GM12878 (cell line): ENCODE measurements around the gene TTLL11. TPM values are rescaled to one million over a fixed set of nuclear protein-coding genes. Genes with fewer than 3 reads are reported as not detected.

Experiments used
- ATAC-seq: fragments of 200-7000 bp; cut with Tn5 transposase; 3 replicates; pipeline ENCODE4 v1.9.1; 2020; ENCODE audit warnings: mild to moderate bottlenecking, moderate library complexity
- BruUV-seq: library from RNA; stranded (reverse); fragments of 400-500 nt; replicated peaks from 2 replicates; lab custom pipeline; 2021; lab: Mats Ljungman, UMichigan
- CTCF ChIA-PET: fragments of 300-600 bp; sonication (Branson Sonifier 250); formaldehyde crosslinking; extraction: SDS; loops from one replicate; lab custom pipeline; 2021; ENCODE audit warnings: inconsistent platforms; lab: Yijun Ruan, JAX
- POLR2A ChIA-PET: fragments of 350-600 bp; formaldehyde crosslinking; extraction: SDS; loops from one replicate; lab custom pipeline; 2021; ENCODE audit warnings: inconsistent platforms; lab: Charles Lee
- RAD21 ChIA-PET: fragments of 300-600 bp; sonication (Branson Sonifier 250); formaldehyde crosslinking; loops from one replicate; lab custom pipeline; 2023; ENCODE audit warnings: antibody characterized with exemption; ENCODE audit not compliant: unreplicated experiment; lab: Charles Lee
- SMC1A ChIA-PET: fragments of 300-600 bp; sonication (Branson Sonifier 250); formaldehyde crosslinking; loops from one replicate; lab custom pipeline; 2023; ENCODE audit not compliant: unreplicated experiment, uncharacterized antibody; lab: Charles Lee
- DNase-seq: peaks from one replicate; pipeline ENCODE4 v3.0.0-alpha.2; 2011; ENCODE audit warnings: low read depth, low spot score
- FAIRE-seq: peaks from 3 replicates; lab custom pipeline; 2011; peaks lifted over from hg19 to GRCh38; lab: Jason Lieb, UNC
- H2AFZ ChIP-seq: 2 replicates; pipeline ENCODE4 v1.6.0; 2011; ENCODE audit warnings: low read depth, low read length, control low read depth; ENCODE audit not compliant: control insufficient read depth
- H3K27ac ChIP-seq: 2 replicates; pipeline ENCODE4 v1.5.1; 2011; ENCODE audit warnings: control low read depth; ENCODE audit not compliant: control insufficient read depth, insufficient read depth
- H3K27me3 ChIP-seq, 2 experiments: replicated peaks in 1 of 2; 2 replicates each; pipeline versions ENCODE4 v1.6.0 to v1.6.1; 2011; ENCODE audit warnings: low read length in 1 of 2; ENCODE audit not compliant: control insufficient read depth in 2 of 2, insufficient read depth in 2 of 2
- H3K36me3 ChIP-seq, 2 experiments: 2 replicates each; pipeline ENCODE4 v1.5.1; 2011; ENCODE audit warnings: low read length in 1 of 2; ENCODE audit not compliant: control insufficient read depth in 2 of 2, insufficient read depth in 2 of 2
- H3K4me1 ChIP-seq: 2 replicates; pipeline ENCODE4 v1.6.1; 2011; ENCODE audit warnings: mild to moderate bottlenecking, low read length, moderate library complexity, mixed read lengths; ENCODE audit not compliant: control insufficient read depth, insufficient read depth
- H3K4me2 ChIP-seq: 2 replicates; pipeline ENCODE4 v1.6.0; 2011; ENCODE audit warnings: control low read depth; ENCODE audit not compliant: control insufficient read depth, insufficient read depth
- H3K4me3 ChIP-seq: fragments of 200-600 bp; sonication (generic); 2 replicates; pipeline ENCODE4 v1.5.1; 2016
- H3K79me2 ChIP-seq: 2 replicates; pipeline ENCODE4 v1.6.0; 2011; ENCODE audit warnings: low read length; ENCODE audit not compliant: control insufficient read depth, insufficient read depth
- H3K9ac ChIP-seq: 2 replicates; pipeline ENCODE4 v1.8.0; 2011; ENCODE audit warnings: low read length, control low read depth, mixed read lengths; ENCODE audit not compliant: control insufficient read depth, insufficient read depth
- H3K9me3 ChIP-seq: replicated peaks from 3 replicates; pipeline ENCODE4 v1.5.1; 2011; ENCODE audit warnings: mild to moderate bottlenecking, low read length; ENCODE audit not compliant: control insufficient read depth, insufficient read depth
- H4K20me1 ChIP-seq: 2 replicates; pipeline ENCODE4 v1.6.0; 2011; ENCODE audit not compliant: control insufficient read depth, insufficient read depth
- BHLHE40 ChIP-seq, 2 experiments: fragments of 450-650 bp in 1 of 2; IDR thresholded peaks; 2 replicates each; pipeline ENCODE4 v1.6.1; 2011 to 2017; ENCODE audit warnings: low read depth in 2 of 2, borderline replicate concordance in 1 of 2, improper control_type of control experiment in 1 of 2, low read length in 1 of 2, mild to moderate bottlenecking in 1 of 2
- CBFB ChIP-seq: IDR thresholded peaks from 2 replicates; pipeline ENCODE4 v1.6.1; 2016; ENCODE audit warnings: antibody characterized with exemption, low read depth
- CBX3 ChIP-seq: fragments of 200-600 bp; sonication (generic); IDR thresholded peaks from 2 replicates; pipeline ENCODE4 v1.6.1; 2016; ENCODE audit warnings: low read depth, borderline replicate concordance
- CHD1 ChIP-seq: IDR thresholded peaks from 2 replicates; pipeline ENCODE4 v1.6.1; 2012; ENCODE audit warnings: low read depth, low read length, improper control_type of control experiment
- CREB1 ChIP-seq: IDR thresholded peaks from 2 replicates; pipeline ENCODE4 v1.6.1; 2012; ENCODE audit warnings: low read depth, mild to moderate bottlenecking, inconsistent platforms
- HCFC1 ChIP-seq: fragments of 150-350 bp; IDR thresholded peaks from 2 replicates; pipeline ENCODE4 v1.6.1; 2014; ENCODE audit warnings: low read length
- IKZF2 ChIP-seq, 2 experiments: fragments of 450-650 bp; IDR thresholded peaks; 2 replicates each; pipeline ENCODE4 v1.6.1; 2017; ENCODE audit warnings: mild to moderate bottlenecking in 2 of 2, moderate library complexity in 2 of 2
- NFYA ChIP-seq: IDR thresholded peaks from 2 replicates; pipeline ENCODE4 v1.6.1; 2011; ENCODE audit warnings: low read depth, mild to moderate bottlenecking, low read length, improper control_type of control experiment, borderline replicate concordance
- NR2F1 ChIP-seq: fragments of 450-650 bp; conservative IDR thresholded peaks from 2 replicates; pipeline ENCODE4 v1.6.1; 2017; ENCODE audit warnings: mild to moderate bottlenecking
- RBBP5 ChIP-seq: fragments of 200-600 bp; sonication (generic); conservative IDR thresholded peaks from 2 replicates; pipeline ENCODE4 v1.6.1; 2016
- REST ChIP-seq: IDR thresholded peaks from 2 replicates; pipeline ENCODE4 v1.6.1; 2012; ENCODE audit warnings: mild to moderate bottlenecking, low read depth, low read length
- SMAD1 ChIP-seq: fragments of 450-650 bp; IDR thresholded peaks from 2 replicates; pipeline ENCODE4 v1.6.1; 2018; ENCODE audit warnings: mild to moderate bottlenecking, low read depth; ENCODE audit not compliant: partially characterized antibody
- TCF7 ChIP-seq: IDR thresholded peaks from 2 replicates; pipeline ENCODE4 v1.6.1; 2014; ENCODE audit warnings: antibody characterized with exemption, borderline replicate concordance
- YBX1 ChIP-seq: fragments of 450-650 bp; IDR thresholded peaks from 2 replicates; pipeline ENCODE4 v1.6.1; 2016; ENCODE audit warnings: antibody characterized with exemption
- ZBED1 ChIP-seq: IDR thresholded peaks from 2 replicates; pipeline ENCODE4 v1.6.1; 2016; ENCODE audit warnings: borderline replicate concordance
- ZBTB33 ChIP-seq: fragments of 450-650 bp; IDR thresholded peaks from 2 replicates; pipeline ENCODE4 v1.6.1; 2017; ENCODE audit warnings: mild to moderate bottlenecking
- ZNF274 ChIP-seq: IDR thresholded peaks from one replicate; pipeline ENCODE4 v1.8.0; 2011; ENCODE audit not compliant: insufficient read length, insufficient read depth
- ZSCAN29 ChIP-seq: fragments of 450-650 bp; IDR thresholded peaks from 2 replicates; pipeline ENCODE4 v1.6.1; 2017; ENCODE audit warnings: mild to moderate bottlenecking, moderate library complexity
- ZZZ3 ChIP-seq: IDR thresholded peaks from 2 replicates; pipeline ENCODE4 v1.6.1; 2011; ENCODE audit warnings: low read depth; ENCODE audit not compliant: control insufficient read depth, insufficient read length
- WGBS: methylation state at CpG from one replicate; pipeline ENCODE4 v1.1.6; 2016; ENCODE audit warnings: low lambda C conversion rate; ENCODE audit not compliant: insufficient replicate concordance, insufficient coverage; ENCODE audit errors: missing lambda C conversion rate; 5-methylcytosine and 5-hydroxymethylcytosine counted together
- in situ Hi-C: fragments of 300-500 bp; cut with MboI; formaldehyde crosslinking; loops from 9 replicates; pipeline ENCODE4 v1.14.3; 2018; ENCODE audit warnings: mixed read lengths
- intact Hi-C: fragments of 100-400 bp; cut with micrococcal nuclease; formaldehyde crosslinking; loops from one replicate; pipeline ENCODE4 v1.14.2; 2022; ENCODE audit not compliant: unreplicated experiment
- polyA plus RNA-seq, 11 experiments: library from polyadenylated mRNA; depleted of rRNA in 4 of 11; unstranded in 6 of 11; stranded (reverse) in 5 of 11; fragments of >200 nt; fragmentation: Nextera tagmentation in 4 of 11; fragmentation: Illumina TruSeq in 1 of 11; extraction: Ambion mirVana in 4 of 11; extraction: Trizol in 1 of 11; gene quantifications; 1 replicate in 1 of 11; 2 replicates in 10 of 11; pipeline versions ENCODE4 v1.2.1 to v1.2.3, GENCODE V29; 2011 to 2016; ENCODE audit warnings: inconsistent platforms in 2 of 11, missing spikeins in 2 of 11, low read depth in 1 of 11
- total RNA-seq, 4 experiments: library from RNA; depleted of rRNA in 3 of 4; stranded (reverse); fragments of >200 nt in 3 of 4; fragmentation: Illumina TruSeq in 1 of 4; extraction: Trizol in 1 of 4; gene quantifications; 2 replicates each; pipeline versions ENCODE4 v1.2.1 to v1.2.3, GENCODE V29; 2013 to 2021

Gene TTLL11
- total and polyA plus RNA-seq, 10 of the 15 experiments (the other 5 are each of a cell fraction or from before 2014, with no cell fraction given), result 1.2 to 3.7 (median 2.9) TPM

- TF ChIP-seq REST (no peak), HCFC1 (no peak), ZSCAN29 (no peak), BHLHE40 (IDR thresholded peaks at IDR 0.05; ENCODE audit: borderline replicate concordance in 1 of 2, low read depth in 2 of 2, low read length in 1 of 2) (no peak), CHD1 (no peak), CBFB (no peak)
These were observed 138.5 kb downstream of the TTLL11 start (continued) for GRCh38 chr9:121954477-121955140.

GRCh38 chr9:121952611-121953010 is 140.5 kb downstream of the TTLL11 start:
- H2AFZ ChIP-seq, result no peak overlapping the region
- ChIA-PET SMC1A (no interaction called here), RAD21 (no interaction called here), CTCF (interaction anchor here (0.6 to 1.0 kb wide), 2 partner anchors 31 to 594 kb away, joined by 3 read pairs; no protein-coding TSS in a partner anchor), POLR2A (no interaction called here)
- DNase-seq (no peak), ATAC-seq (no peak), FAIRE-seq (no peak)
- H3K9me3 ChIP-seq, result no peaks in the 10 kb centered on the region
- H3K27ac ChIP-seq, result no peak overlapping the region
- no TSS peak for BruUV-seq
- H3K79me2 ChIP-seq, result no peaks in the 10 kb centered on the region
- no peak overlapping the region for H3K9ac ChIP-seq
- H3K4me1 ChIP-seq, result no peaks in the 10 kb centered on the region
- H3K4me2 ChIP-seq, result no peak overlapping the region
- no peak overlapping the region for H3K4me3 ChIP-seq
- no peaks in the 10 kb centered on the region; the same call in 1 of the 2 replicates for H4K20me1 ChIP-seq
- intact Hi-C loops (no loop called here), in situ Hi-C loops (no loop called here)
- no peaks in the 10 kb centered on the region for H3K36me3 ChIP-seq
- H3K27me3 ChIP-seq, result peaks cover 0 to 6% of the 10 kb centered on the region in 2 experiments; a peak in 2 of 4 replicates
- 52% methylated on average over 3 of the region's 3 CpGs for WGBS
- no peak for TF ChIP-seq HCFC1
- no peak for TF ChIP-seq CBX3
- no peak for TF ChIP-seq RBBP5
- no peak for TF ChIP-seq ZBED1
- TF ChIP-seq ZNF274, result no peak
- TF ChIP-seq YBX1, result no peak
- no peak for TF ChIP-seq CBFB
- no peak for TF ChIP-seq CREB1
- no peak for TF ChIP-seq NR2F1
- no peak for TF ChIP-seq ZBTB33
- no peak for TF ChIP-seq IKZF2 (IDR thresholded peaks at IDR 0.05)
- TF ChIP-seq ZZZ3, result no peak
- no peak for TF ChIP-seq TCF7
- no peak for TF ChIP-seq NFYA
- TF ChIP-seq SMAD1, result no peak
